ENCODE data around the gene HSD11B2. TPM values are rescaled to one million over a fixed set of nuclear protein-coding genes. Genes with fewer than 3 reads are reported as not detected.

Gene HSD11B2
- total and polyA plus RNA-seq, 2 donors (not counting 3 experiments of a cell fraction or from before 2014, with no cell fraction given) = 0.10 TPM; not detected in 1

- intact Hi-C loops (cut with micrococcal nuclease) = loop anchor here (10.0 kb wide), 2 partner anchors 196 to 436 kb away; partner anchors contain the start of genes E2F4, ELMO3 and EXOC3L1
- Histone ChIP-seq H3K9ac (replicated peaks; ENCODE audit: extremely low read depth, insufficient read depth, low read length) (no peak overlapping the region), H3K9me3 (replicated peaks; ENCODE audit: control insufficient read depth, insufficient read depth, low read length) (no peaks in the 10 kb centered on the region), H3K79me2 (ENCODE audit: control insufficient read depth, insufficient read depth, low read length) (no peaks in the 10 kb centered on the region), H3K36me3 (ENCODE audit: control insufficient read depth in 2 of 2, extremely low read depth in 1 of 2, insufficient read depth in 2 of 2, low read length in 2 of 2) (no peaks in the 10 kb centered on the region), H3K4me1 (ENCODE audit: control insufficient read depth, extremely low read depth, insufficient read depth, low read length) (peaks cover 13% of the 10 kb centered on the region), H2AFZ (ENCODE audit: low read depth, low read length) (no peak overlapping the region), H3K4me3 (replicated peaks in 1 of 3; ENCODE audit: insufficient read depth in 1 of 3, low read depth in 1 of 3, low read length in 3 of 3) (no peak overlapping the region), H3K9me1 (replicated peaks; ENCODE audit: control insufficient read depth, extremely low read depth, insufficient read depth, low read length) (no peaks in the 10 kb centered on the region), H3K4me2 (ENCODE audit: insufficient read depth, low read length) (no peak overlapping the region), H4K20me1 (replicated peaks; ENCODE audit: control insufficient read depth, extremely low read depth, insufficient read depth, low read length) (no peaks in the 10 kb centered on the region), H3K27me3 (ENCODE audit: control insufficient read depth in 2 of 2, insufficient read depth in 2 of 2, low read length in 2 of 2) (peaks cover 9 to 11% of the 10 kb centered on the region in 2 experiments), H3K27ac (ENCODE audit: insufficient read depth, low read depth, low read length) (no peak overlapping the region)
- ChIA-PET CTCF (interaction anchor here (0.6 to 2.1 kb wide), 6 partner anchors 9 to 130 kb away, joined by 3 to 6 read pairs (median 4); partner anchors contain the start of genes KCTD19 and LRRC36), POLR2A (no interaction called here)
- FAIRE-seq (no peak), DNase-seq (ENCODE audit: low read depth, low spot score) (no peak)
- no TSS peak for BruUV-seq (replicated peaks)
- TF ChIP-seq JUN (IDR thresholded peaks at IDR 0.05; ENCODE audit: borderline replicate concordance, insufficient read depth, insufficient read length, low read depth) = no peak
- no peak for TF ChIP-seq MYC (IDR thresholded peaks at IDR 0.05; ENCODE audit: low read depth, low read length)
- TF ChIP-seq GATA2 (IDR thresholded peaks at IDR 0.05; ENCODE audit: insufficient read depth, insufficient read length, low read depth, low read length) = no peak
- no peak for TF ChIP-seq EZH2 (IDR thresholded peaks at IDR 0.05; ENCODE audit: borderline replicate concordance, low read depth, low read length, severe bottlenecking)
- dilution Hi-C loops (cut with MboI; ENCODE audit: extremely low pct_ligation_motif_present, low sequenced_read_pairs) = no loop called here
Measured at GRCh38 chr16:67390816-67391423, 40.0 kb upstream of the HSD11B2 start.

DNA sequence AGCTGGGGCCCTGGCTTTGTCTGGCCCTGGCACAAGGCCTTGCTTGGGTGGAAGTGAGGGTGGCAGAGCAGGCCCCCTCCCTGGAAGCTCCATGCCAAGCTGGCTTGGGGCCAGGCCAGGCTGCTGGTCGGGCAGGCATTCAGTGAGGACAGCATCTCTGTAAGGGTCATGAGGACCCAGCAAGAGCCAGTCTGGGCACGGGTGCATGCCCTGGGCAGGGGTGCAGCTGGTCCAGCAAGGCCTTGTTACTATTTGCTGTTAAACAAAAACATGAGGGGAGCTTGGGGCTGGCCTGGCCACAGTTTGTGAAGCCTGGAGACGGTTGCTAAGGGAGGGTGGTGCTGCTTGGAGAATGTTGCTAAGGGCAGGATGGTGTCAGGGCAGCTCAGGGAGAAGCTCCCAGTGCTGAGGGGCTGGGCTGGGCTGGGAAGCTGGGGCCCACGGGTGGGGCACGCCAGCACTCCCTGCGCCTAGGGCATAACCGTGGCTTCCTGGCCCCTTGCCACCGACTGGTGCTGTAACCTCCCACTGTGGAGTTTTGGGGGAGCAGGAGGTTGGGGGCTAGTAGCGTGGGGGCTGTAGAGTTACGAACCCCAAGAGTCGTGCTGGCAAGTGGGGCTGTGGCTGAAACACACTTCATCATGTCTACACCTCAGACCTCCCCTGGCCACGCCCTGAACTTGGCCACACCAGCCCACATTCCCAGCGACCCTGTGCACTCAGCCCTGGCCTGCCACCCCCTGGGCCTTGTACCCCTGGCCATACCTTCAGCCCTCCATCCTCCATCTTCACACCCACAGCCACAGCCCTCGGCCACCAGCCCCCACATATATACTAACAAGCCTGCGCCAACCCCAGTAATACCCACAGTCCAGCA is 39.3 kb upstream of the HSD11B2 start:
- ChIA-PET CTCF (interaction anchor here (0.6 to 3.1 kb wide), 7 partner anchors 17 to 131 kb away, joined by 3 to 34 read pairs (median 4); partner anchors contain the start of genes KCTD19 and LRRC36), POLR2A (no interaction called here)
- H3K27me3 ChIP-seq (ENCODE audit: control insufficient read depth in 2 of 2, insufficient read depth in 2 of 2, low read length in 2 of 2) = peaks cover 9 to 11% of the 10 kb centered on the region in 2 experiments
- DNase-seq (ENCODE audit: low read depth, low spot score) (no peak), FAIRE-seq (no peak)
- no peaks in the 10 kb centered on the region for H4K20me1 ChIP-seq (replicated peaks; ENCODE audit: control insufficient read depth, extremely low read depth, insufficient read depth, low read length)
- H3K9ac ChIP-seq (replicated peaks; ENCODE audit: extremely low read depth, insufficient read depth, low read length) = no peak overlapping the region
- no peak for TF ChIP-seq POLR2A (IDR thresholded peaks at IDR 0.05; ENCODE audit: low read depth, low read length)
- no peak for TF ChIP-seq EZH2 (IDR thresholded peaks at IDR 0.05; ENCODE audit: borderline replicate concordance, low read depth, low read length, severe bottlenecking)
- no peak for TF ChIP-seq POLR2AphosphoS5 (IDR thresholded peaks at IDR 0.05; ENCODE audit: insufficient read depth, low read depth, low read length)
- TF ChIP-seq, protein P1, sequence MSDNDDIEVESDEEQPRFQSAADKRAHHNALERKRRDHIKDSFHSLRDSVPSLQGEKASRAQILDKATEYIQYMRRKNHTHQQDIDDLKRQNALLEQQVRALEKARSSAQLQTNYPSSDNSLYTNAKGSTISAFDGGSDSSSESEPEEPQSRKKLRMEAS (IDR thresholded peaks at IDR 0.05; ENCODE audit: insufficient read depth, insufficient read length) = no peak
- TF ChIP-seq FOS (IDR thresholded peaks at IDR 0.05; ENCODE audit: borderline replicate concordance, insufficient read depth, low read length) = no peak
- intact Hi-C loops (cut with micrococcal nuclease) = loop anchor here (10.0 kb wide), 2 partner anchors 197 to 437 kb away; partner anchors contain the start of genes E2F4, ELMO3 and EXOC3L1
- dilution Hi-C loops (cut with MboI; ENCODE audit: extremely low pct_ligation_motif_present, low sequenced_read_pairs) = no loop called here
- no TSS peak for BruUV-seq (replicated peaks)
- no peak overlapping the region for H3K4me2 ChIP-seq (ENCODE audit: insufficient read depth, low read length)
- no peaks in the 10 kb centered on the region for H3K36me3 ChIP-seq (ENCODE audit: control insufficient read depth in 2 of 2, extremely low read depth in 1 of 2, insufficient read depth in 2 of 2, low read length in 2 of 2)
- H3K79me2 ChIP-seq (ENCODE audit: control insufficient read depth, insufficient read depth, low read length) = no peaks in the 10 kb centered on the region
- H3K9me1 ChIP-seq (replicated peaks; ENCODE audit: control insufficient read depth, extremely low read depth, insufficient read depth, low read length) = no peaks in the 10 kb centered on the region
- no peak overlapping the region for H3K4me3 ChIP-seq (replicated peaks in 1 of 3; ENCODE audit: insufficient read depth in 1 of 3, low read depth in 1 of 3, low read length in 3 of 3)
- peaks cover 13% of the 10 kb centered on the region for H3K4me1 ChIP-seq (ENCODE audit: control insufficient read depth, extremely low read depth, insufficient read depth, low read length)
- H3K27ac ChIP-seq (ENCODE audit: insufficient read depth, low read depth, low read length) = no peak overlapping the region
- no peak overlapping the region for H2AFZ ChIP-seq (ENCODE audit: low read depth, low read length)
- H3K9me3 ChIP-seq (replicated peaks; ENCODE audit: control insufficient read depth, insufficient read depth, low read length) = no peaks in the 10 kb centered on the region
